Subcutaneous abdominal adipose tissue (tissue), 5 donors: Measurements from ENCODE around the gene KLF15.

Experiments
- H3K27ac ChIP-seq: one replicate; pipeline ENCODE4 v1.7.0; 2013; ENCODE audit warnings: low read depth, mild to moderate bottlenecking, inconsistent platforms, low read length, moderate library complexity
- H3K27me3 ChIP-seq, 5 donors: one replicate each; pipeline ENCODE4 v1.7.0; 2013; ENCODE audit warnings: low read length in 5 of 5, inconsistent platforms in 1 of 5; ENCODE audit not compliant: control insufficient read depth in 5 of 5, insufficient read depth in 4 of 5
- H3K36me3 ChIP-seq, 5 donors: one replicate each; pipeline ENCODE4 v1.7.0; 2013; ENCODE audit warnings: low read length in 5 of 5; ENCODE audit not compliant: control insufficient read depth in 5 of 5, insufficient read depth in 5 of 5
- H3K4me1 ChIP-seq, 5 donors: one replicate each; pipeline ENCODE4 v1.7.0; 2013; ENCODE audit warnings: low read length in 5 of 5, mild to moderate bottlenecking in 3 of 5, moderate library complexity in 1 of 5; ENCODE audit not compliant: control insufficient read depth in 5 of 5, insufficient read depth in 5 of 5
- H3K4me3 ChIP-seq, 5 donors: one replicate each; pipeline ENCODE4 v1.7.0; 2013; ENCODE audit warnings: low read length in 5 of 5, low read depth in 1 of 5
- H3K9ac ChIP-seq, 5 donors: one replicate each; pipeline ENCODE4 v1.7.0; 2013; ENCODE audit warnings: low read length in 5 of 5, mild to moderate bottlenecking in 4 of 5, moderate library complexity in 3 of 5
- H3K9me3 ChIP-seq, 5 donors: one replicate each; pipeline ENCODE4 v1.7.0; 2013; ENCODE audit warnings: low read length in 5 of 5; ENCODE audit not compliant: control insufficient read depth in 5 of 5
- donor health status: healthy.
- donor health status: healthy.
- donor health status: healthy.
- donor health status: healthy.
- donor health status: healthy.

Gene KLF15

DNA sequence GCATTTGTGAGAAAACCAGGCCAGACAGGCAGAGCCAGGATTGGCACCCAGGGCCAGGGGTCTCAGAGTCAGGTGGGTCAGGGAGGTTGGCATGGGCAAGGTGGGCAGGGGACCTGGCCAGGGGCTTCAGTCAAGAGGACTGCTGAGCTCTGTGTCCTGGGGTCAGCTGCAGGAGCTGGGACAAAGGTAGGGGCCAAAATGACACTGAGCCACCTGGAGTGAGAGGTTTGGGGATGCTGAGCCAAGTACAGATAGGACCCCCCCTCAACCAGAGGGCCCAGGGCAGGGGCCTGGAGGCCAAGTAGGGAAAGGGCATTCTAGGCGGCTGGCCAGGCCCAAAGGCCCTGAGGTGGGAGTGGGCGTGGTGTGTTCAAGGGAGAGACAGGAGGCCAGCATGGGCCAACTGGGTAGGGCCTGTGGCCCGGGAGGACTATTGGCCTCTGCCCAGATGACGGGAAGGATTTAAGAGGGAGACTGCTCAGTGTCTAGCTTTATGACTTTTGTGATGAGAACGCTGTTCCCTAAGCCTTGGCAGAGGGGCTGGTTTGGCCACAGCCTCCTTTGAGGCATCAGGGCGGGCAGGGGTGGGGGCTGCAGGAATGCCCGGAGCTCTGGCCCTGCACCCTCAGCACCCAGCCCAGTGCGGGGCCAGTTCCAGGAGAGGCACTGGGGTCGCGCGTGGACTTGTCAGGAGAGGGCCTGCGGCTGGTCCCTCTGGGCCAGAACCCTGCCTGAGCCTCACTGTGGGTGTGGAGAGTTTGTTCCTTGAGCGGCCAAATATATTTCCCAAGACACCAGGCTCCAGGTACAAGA lies 40.6 kb upstream of the KLF15 start:
- peaks cover 0 to 22% (median 15%) of the 10 kb centered on the region in 5 donors for H3K4me1 ChIP-seq
- H3K27ac ChIP-seq, result no peak overlapping the region
- H3K27me3 ChIP-seq, result peaks cover 0 to 10% (median 3%) of the 10 kb centered on the region in 5 donors
- H3K9ac ChIP-seq, result no peak overlapping the region
- H3K36me3 ChIP-seq, result no peaks in the 10 kb centered on the region
- H3K4me3 ChIP-seq, result no peak overlapping the region
- H3K9me3 ChIP-seq, result peaks cover 0 to 7% (median 0%) of the 10 kb centered on the region in 5 donors

DNA sequence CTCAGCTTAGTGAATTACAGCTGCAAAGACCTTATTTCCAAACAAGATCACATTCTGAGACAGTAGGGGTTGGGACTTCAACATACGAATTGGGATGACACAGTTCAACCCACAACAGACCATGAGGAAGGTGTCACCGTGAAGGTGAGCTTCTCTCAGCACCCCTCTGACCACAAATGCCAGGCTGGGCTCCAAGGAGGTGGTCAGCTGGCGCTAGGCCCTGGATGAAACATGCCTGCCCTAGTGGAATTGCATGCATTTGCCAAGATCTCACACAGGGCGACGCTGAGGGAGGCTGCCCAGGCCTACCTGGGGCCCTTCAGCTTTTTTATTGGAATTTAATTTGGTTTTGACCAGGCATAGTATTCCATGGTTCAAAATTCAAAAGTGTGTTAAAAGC lies 39.3 kb upstream of the KLF15 start:
- no peak overlapping the region for H3K9ac ChIP-seq
- peaks cover 0 to 7% (median 0%) of the 10 kb centered on the region in 5 donors for H3K9me3 ChIP-seq
- no peaks in the 10 kb centered on the region for H3K36me3 ChIP-seq
- H3K27me3 ChIP-seq, result peaks cover 0 to 6% (median 3%) of the 10 kb centered on the region in 5 donors
- H3K4me1 ChIP-seq, result peaks cover 0 to 22% (median 15%) of the 10 kb centered on the region in 5 donors
- no peak overlapping the region for H3K4me3 ChIP-seq
- no peak overlapping the region for H3K27ac ChIP-seq

DNA sequence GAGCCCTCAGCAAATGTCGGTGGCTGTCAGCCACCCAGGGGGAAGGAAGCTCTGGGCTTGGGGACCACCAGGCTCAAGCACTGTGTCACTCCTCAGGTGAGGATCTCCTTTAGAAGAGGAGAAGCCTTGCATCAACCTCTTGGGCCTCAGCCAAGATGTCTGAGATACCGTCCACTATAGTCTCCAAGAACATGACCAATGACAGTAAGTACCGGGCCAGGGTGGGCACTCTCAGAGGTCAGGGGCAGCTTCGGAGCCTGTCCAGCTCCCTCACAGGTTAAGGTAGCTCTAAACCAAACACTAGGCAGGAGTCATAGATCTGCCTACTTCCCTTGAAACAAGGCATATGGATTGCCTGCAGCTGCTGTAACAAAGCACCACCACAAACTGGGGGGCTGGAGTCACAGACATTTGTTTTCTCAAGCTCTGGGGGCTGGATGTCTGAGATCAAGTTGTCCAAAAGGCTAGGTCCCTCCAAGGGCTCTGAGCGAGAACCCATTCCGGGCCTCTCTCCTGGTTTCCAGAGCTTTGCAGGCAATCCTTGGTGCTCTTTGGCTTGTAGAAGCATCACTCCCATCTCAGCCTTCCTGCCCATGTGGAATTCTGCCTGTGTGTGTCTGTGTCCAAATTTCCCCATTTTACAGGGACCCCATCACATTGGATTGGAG lies 38.8 kb upstream of the KLF15 start:
- Histone ChIP-seq H3K9me3 (peaks cover 0 to 7% (median 0%) of the 10 kb centered on the region in 5 donors), H3K27ac (no peak overlapping the region), H3K4me1 (peaks cover 0 to 22% (median 15%) of the 10 kb centered on the region in 5 donors), H3K4me3 (no peak overlapping the region), H3K9ac (no peak overlapping the region), H3K36me3 (no peaks in the 10 kb centered on the region), H3K27me3 (peaks cover 0 to 5% (median 3%) of the 10 kb centered on the region in 5 donors)

DNA sequence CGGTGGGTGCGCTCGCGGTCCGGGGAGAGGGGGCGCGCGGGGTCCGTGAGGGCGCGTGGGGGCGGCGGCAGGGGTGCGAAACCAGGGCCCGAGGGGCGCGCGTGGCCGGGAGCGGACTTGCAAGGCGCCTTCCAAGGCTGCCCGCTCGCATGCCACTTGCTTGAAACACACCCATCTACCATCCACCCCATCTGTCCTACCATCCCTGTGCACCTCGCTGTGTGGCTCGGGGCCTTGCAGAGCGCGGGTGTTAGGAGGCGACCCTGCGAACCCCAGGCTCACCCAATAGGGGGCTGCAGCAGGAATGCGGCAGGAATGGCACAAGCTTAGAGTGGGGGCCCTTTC lies 37.7 kb upstream of the KLF15 start:
- H3K9ac ChIP-seq, result no peak overlapping the region
- H3K27ac ChIP-seq, result no peak overlapping the region
- no peaks in the 10 kb centered on the region for H3K36me3 ChIP-seq
- peaks cover 0 to 5% (median 3%) of the 10 kb centered on the region in 5 donors for H3K27me3 ChIP-seq
- H3K4me3 ChIP-seq, result peak overlapping the region in 2 of 5 donors; percentile 17 to 47
- peaks cover 0 to 22% (median 15%) of the 10 kb centered on the region in 5 donors for H3K4me1 ChIP-seq
- peaks cover 0 to 7% (median 0%) of the 10 kb centered on the region in 5 donors for H3K9me3 ChIP-seq

DNA sequence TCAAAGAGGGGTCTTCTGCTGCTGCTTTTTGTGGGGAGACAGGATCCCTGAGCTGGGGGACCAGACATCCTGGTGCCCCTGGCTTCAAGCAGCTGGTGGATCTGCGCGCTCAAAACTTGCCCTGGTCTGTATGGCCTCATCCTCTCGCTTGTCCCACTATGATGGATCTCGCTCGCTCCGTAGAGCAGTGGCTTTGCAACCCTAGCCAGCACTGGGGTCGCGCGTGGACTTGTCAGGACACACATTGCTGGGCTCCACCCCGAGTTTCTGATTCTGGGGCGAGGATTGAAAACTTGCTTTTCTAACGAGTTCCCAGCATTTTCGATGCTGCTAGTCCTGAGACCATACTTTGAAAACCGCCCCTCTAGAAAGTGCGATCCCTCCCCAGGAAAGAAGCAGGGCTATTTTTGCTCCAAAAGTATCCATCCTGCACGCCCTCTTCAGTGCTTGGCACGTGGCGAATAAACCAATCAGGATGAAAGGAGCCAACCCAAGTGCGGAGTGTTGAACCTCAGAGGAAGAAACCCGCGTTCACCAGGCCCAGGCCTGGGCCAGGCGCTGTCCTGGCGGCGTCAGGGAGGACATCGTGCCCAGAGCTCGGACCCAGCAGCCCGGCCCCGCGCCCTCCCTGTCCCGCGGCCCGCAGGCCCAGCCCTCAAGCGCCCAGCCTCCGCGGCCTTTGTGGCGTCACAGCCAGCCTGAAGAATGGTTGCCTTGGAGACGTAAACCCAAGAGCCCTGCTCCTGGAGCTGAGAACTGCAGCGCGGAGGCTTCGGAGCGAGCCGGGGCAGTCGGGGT lies 37.2 kb upstream of the KLF15 start, which contains the start of gene CFAP100:
CFAP100 (plus strand) TSS at position 731 of the 798 bp plus-strand sequence. CDS start 1,092 bp downstream, outside the sequence.
- H3K9me3 ChIP-seq, result peaks cover 0 to 6% (median 0%) of the 10 kb centered on the region in 5 donors
- peaks cover 0 to 5% (median 3%) of the 10 kb centered on the region in 5 donors for H3K27me3 ChIP-seq
- peak within 1 kb of the TSS in 3 of 5 donors; percentile 17 to 47 (median 25) for H3K4me3 ChIP-seq
- H3K27ac ChIP-seq, result no peak within 1 kb of the TSS
- peaks cover 2 to 25% (median 18%) of the 10 kb centered on the region in 5 donors for H3K4me1 ChIP-seq
- no peak within 1 kb of the TSS for H3K9ac ChIP-seq
- no peaks in the 10 kb centered on the region for H3K36me3 ChIP-seq

DNA sequence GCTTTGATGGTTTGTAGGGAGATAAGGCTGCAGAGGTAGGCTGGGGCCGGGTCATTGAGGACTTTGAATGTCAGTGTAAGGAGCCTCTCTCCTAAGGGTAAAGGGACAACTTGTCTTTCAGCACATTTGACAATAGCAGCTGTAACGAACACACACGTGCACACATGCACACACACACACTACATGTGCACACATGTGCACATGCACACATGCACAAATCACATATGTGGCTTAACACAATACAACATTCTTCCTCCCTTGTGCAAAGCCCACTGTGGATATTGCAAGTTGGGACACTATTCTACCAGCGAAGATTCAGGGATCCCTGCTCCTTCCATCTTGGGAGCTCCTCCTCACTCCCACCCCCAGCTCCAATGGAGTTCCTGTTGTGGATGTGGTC lies 36.4 kb upstream of the KLF15 start:
- peaks cover 2 to 30% (median 24%) of the 10 kb centered on the region in 5 donors for H3K4me1 ChIP-seq
- H3K27ac ChIP-seq, result no peak overlapping the region
- no peak overlapping the region for H3K4me3 ChIP-seq
- no peak overlapping the region for H3K9ac ChIP-seq
- no peaks in the 10 kb centered on the region for H3K36me3 ChIP-seq
- peaks cover 0 to under 1% (median 0%) of the 10 kb centered on the region in 5 donors for H3K9me3 ChIP-seq
- H3K27me3 ChIP-seq, result peaks cover 0 to 5% (median 3%) of the 10 kb centered on the region in 5 donors

DNA sequence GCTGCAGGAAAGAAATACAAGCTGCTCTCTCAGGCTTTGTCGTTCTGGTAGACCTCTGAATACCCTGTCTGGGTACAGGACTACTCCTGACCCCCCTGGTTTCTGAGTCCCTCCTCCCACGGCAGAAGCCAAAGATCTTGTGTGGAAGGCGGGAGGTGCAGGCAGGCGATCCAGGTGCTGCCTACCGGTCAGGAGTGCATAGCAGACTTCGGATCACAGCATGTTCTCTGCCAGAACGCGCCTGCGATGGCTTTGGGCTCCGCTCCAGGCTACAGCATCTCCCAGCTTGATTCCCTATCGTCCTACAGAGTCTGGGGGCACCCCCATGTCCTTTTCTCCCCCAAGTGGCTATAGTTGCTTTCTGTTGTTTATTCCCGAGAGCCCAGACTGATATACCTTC lies 35.0 kb upstream of the KLF15 start:
- Histone ChIP-seq H3K36me3 (no peaks in the 10 kb centered on the region), H3K9ac (no peak overlapping the region), H3K27me3 (peaks cover 0 to 5% (median 3%) of the 10 kb centered on the region in 5 donors), H3K4me3 (no peak overlapping the region), H3K27ac (no peak overlapping the region), H3K9me3 (no peaks in the 10 kb centered on the region), H3K4me1 (peaks cover 2 to 23% (median 18%) of the 10 kb centered on the region in 5 donors)

DNA sequence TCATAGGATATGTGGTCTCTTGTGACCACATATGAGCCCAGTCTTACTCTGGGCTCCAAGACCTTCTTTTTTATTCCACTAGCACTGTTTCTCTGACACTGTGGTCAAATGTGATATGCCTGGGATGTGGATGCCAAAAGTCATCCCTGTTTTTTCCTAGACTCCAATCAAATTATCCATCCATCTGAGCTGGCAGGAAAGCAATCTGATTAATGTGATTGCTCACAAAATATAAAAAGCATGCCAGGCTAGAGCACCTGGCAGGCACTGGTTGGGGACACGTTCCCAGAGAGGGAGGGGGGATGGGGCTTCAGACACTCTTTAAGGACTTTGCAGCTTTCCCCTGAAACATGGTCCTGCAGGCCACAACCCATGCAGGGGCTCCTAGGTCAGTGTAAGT lies 34.4 kb upstream of the KLF15 start:
- Histone ChIP-seq H3K9me3 (no peaks in the 10 kb centered on the region), H3K4me1 (peaks cover 2 to 26% (median 22%) of the 10 kb centered on the region in 5 donors), H3K4me3 (no peak overlapping the region), H3K27ac (no peak overlapping the region), H3K27me3 (peaks cover 0 to 5% (median 3%) of the 10 kb centered on the region in 5 donors), H3K9ac (no peak overlapping the region), H3K36me3 (no peaks in the 10 kb centered on the region)

DNA sequence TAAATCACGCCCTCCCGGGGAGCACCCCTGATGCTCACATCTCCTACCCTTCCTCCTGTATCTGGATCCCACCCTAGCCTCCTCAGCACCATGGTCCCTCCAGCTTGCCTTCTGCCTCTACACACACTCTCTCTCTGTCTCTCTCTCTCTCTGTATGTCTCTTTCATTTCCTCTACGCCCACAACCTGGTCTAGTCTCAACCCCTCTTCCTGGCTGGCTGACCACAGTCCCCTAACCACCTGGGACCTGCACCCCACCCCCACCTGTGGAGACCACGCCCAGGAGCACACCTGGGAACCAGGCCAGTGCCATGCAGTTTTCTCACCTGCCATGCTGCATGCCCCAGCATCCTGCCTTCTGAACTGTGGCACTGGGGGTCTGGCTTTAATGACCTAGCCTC lies 33.5 kb upstream of the KLF15 start:
- H3K27me3 ChIP-seq, result peaks cover 0 to 5% (median 3%) of the 10 kb centered on the region in 5 donors
- H3K9ac ChIP-seq, result no peak overlapping the region
- peaks cover 2 to 30% (median 26%) of the 10 kb centered on the region in 5 donors for H3K4me1 ChIP-seq
- no peak overlapping the region for H3K4me3 ChIP-seq
- no peaks in the 10 kb centered on the region for H3K9me3 ChIP-seq
- no peak overlapping the region for H3K27ac ChIP-seq
- no peaks in the 10 kb centered on the region for H3K36me3 ChIP-seq
